ENCODE results near the gene STAC3.

STAC3 gene

GRCh38 chr12:57219205-57219992, 31.6 kb downstream of the STAC3 start:
- no peaks in the 10 kb centered on the region for H3K27me3 ChIP-seq (ENCODE audit: control insufficient read depth, low read length)
- no peak overlapping the region for H3K27ac ChIP-seq (ENCODE audit: low read depth, low read length)
- H3K36me3 ChIP-seq (ENCODE audit: control insufficient read depth, low read length) = peaks cover 21% of the 10 kb centered on the region
- H3K4me1 ChIP-seq (ENCODE audit: control insufficient read depth, low read length) = peaks cover 88% of the 10 kb centered on the region
- peak overlapping the region; percentile 96 for H3K4me3 ChIP-seq (ENCODE audit: low read length)
- peak overlapping the region; percentile 100 for H3K4me2 ChIP-seq (ENCODE audit: low read length)
- peaks cover 68% of the 10 kb centered on the region for H3K79me2 ChIP-seq (ENCODE audit: control insufficient read depth, low read length)
- TF ChIP-seq CTCF (IDR thresholded peaks at IDR 0.05; ENCODE audit: low read depth, low read length, poor library complexity, severe bottlenecking) = no peak
- no peak for TF ChIP-seq EZH2phosphoT487 (IDR thresholded peaks at IDR 0.05; ENCODE audit: borderline replicate concordance, low read length)
- no peaks in the 10 kb centered on the region for H3K9me2 ChIP-seq (replicated peaks; ENCODE audit: control insufficient read depth, low read length)
- peaks cover 14% of the 10 kb centered on the region for H3F3A ChIP-seq (ENCODE audit: control insufficient read depth, insufficient read depth)
- H4K20me1 ChIP-seq (ENCODE audit: control insufficient read depth, insufficient read depth, low read depth, low read length) = peaks cover 5% of the 10 kb centered on the region; the same call in 1 of the 2 replicates
- H3K9me3 ChIP-seq (ENCODE audit: control insufficient read depth, insufficient read depth, low read length) = no peaks in the 10 kb centered on the region

GRCh38 chr12:57218030-57218853, 32.7 kb downstream of the STAC3 start:
- H3K9me2 ChIP-seq (replicated peaks; ENCODE audit: control insufficient read depth, low read length) = no peaks in the 10 kb centered on the region
- 0 out of 2 replicates have a peak overlapping the region, but pooled peaks have one; percentile 51 for H3K27ac ChIP-seq (ENCODE audit: low read depth, low read length)
- peak overlapping the region; percentile 96 for H3K4me3 ChIP-seq (ENCODE audit: low read length)
- H3K4me2 ChIP-seq (ENCODE audit: low read length) = peak overlapping the region; percentile 100
- H3F3A ChIP-seq (ENCODE audit: control insufficient read depth, insufficient read depth) = peaks cover 14% of the 10 kb centered on the region
- no peak for TF ChIP-seq EZH2phosphoT487 (IDR thresholded peaks at IDR 0.05; ENCODE audit: borderline replicate concordance, low read length)
- no peak for TF ChIP-seq CTCF (IDR thresholded peaks at IDR 0.05; ENCODE audit: low read depth, low read length, poor library complexity, severe bottlenecking)
- H4K20me1 ChIP-seq (ENCODE audit: control insufficient read depth, insufficient read depth, low read depth, low read length) = peaks cover 5% of the 10 kb centered on the region; the same call in 1 of the 2 replicates
- peaks cover 88% of the 10 kb centered on the region for H3K4me1 ChIP-seq (ENCODE audit: control insufficient read depth, low read length)
- H3K9me3 ChIP-seq (ENCODE audit: control insufficient read depth, insufficient read depth, low read length) = no peaks in the 10 kb centered on the region
- peaks cover 57% of the 10 kb centered on the region for H3K79me2 ChIP-seq (ENCODE audit: control insufficient read depth, low read length)
- peaks cover 15% of the 10 kb centered on the region for H3K36me3 ChIP-seq (ENCODE audit: control insufficient read depth, low read length)
- H3K27me3 ChIP-seq (ENCODE audit: control insufficient read depth, low read length) = no peaks in the 10 kb centered on the region

- Histone ChIP-seq H3K36me3 (ENCODE audit: control insufficient read depth, low read length) (peaks cover 11% of the 10 kb centered on the region), H3K27ac (ENCODE audit: low read depth, low read length) (peak overlapping the region; percentile 51)
- no peak for TF ChIP-seq EZH2phosphoT487 (IDR thresholded peaks at IDR 0.05; ENCODE audit: borderline replicate concordance, low read length)
Measured at GRCh38 chr12:57216921-57217879, 33.8 kb downstream of the STAC3 start.

More at GRCh38 chr12:57216921-57217879, 33.8 kb downstream of the STAC3 start:
- Histone ChIP-seq H3K9me3 (ENCODE audit: control insufficient read depth, insufficient read depth, low read length) (no peaks in the 10 kb centered on the region), H3K27me3 (ENCODE audit: control insufficient read depth, low read length) (no peaks in the 10 kb centered on the region), H3K4me2 (ENCODE audit: low read length) (peak overlapping the region; percentile 100), H3K9me2 (replicated peaks; ENCODE audit: control insufficient read depth, low read length) (no peaks in the 10 kb centered on the region), H3K4me1 (ENCODE audit: control insufficient read depth, low read length) (peaks cover 82% of the 10 kb centered on the region), H3K79me2 (ENCODE audit: control insufficient read depth, low read length) (peaks cover 49% of the 10 kb centered on the region), H3F3A (ENCODE audit: control insufficient read depth, insufficient read depth) (peaks cover 14% of the 10 kb centered on the region), H3K4me3 (ENCODE audit: low read length) (peak overlapping the region; percentile 96), H4K20me1 (ENCODE audit: control insufficient read depth, insufficient read depth, low read depth, low read length) (peaks cover 5% of the 10 kb centered on the region; the same call in 1 of the 2 replicates)

All from DOHH2 (cell line).